ENCODE results near the gene FBXO24. TPM values are rescaled to one million over a fixed set of nuclear protein-coding genes. Genes with fewer than 3 reads are reported as not detected.

The FBXO24 gene
- polyA plus RNA-seq, 1 of the 3 experiments (the other 2 are of a cell fraction), result 0.94 TPM

GRCh38 chr7:100590077-100590737 lies 4.1 kb downstream of the FBXO24 start:
- Histone ChIP-seq H3K9ac (no peak overlapping the region), H3K27me3 (ENCODE audit: insufficient read depth) (no peaks in the 10 kb centered on the region), H3K4me1 (ENCODE audit: control insufficient read depth in 1 of 2, insufficient read depth in 2 of 2, low read depth in 1 of 2, low read length in 1 of 2) (peaks cover 0 to 3% of the 10 kb centered on the region in 2 experiments; a peak in 1 of 4 replicates), H3K79me2 (ENCODE audit: insufficient read depth) (peaks cover 7% of the 10 kb centered on the region), H3K27ac (ENCODE audit: low read depth in 2 of 2, low read length in 1 of 2) (no peak overlapping the region), H4K20me1 (ENCODE audit: insufficient read depth) (peaks cover 4% of the 10 kb centered on the region), H2AFZ (ENCODE audit: low read depth) (no peak overlapping the region), H3F3A (replicated peaks; ENCODE audit: insufficient read depth) (peaks cover 7% of the 10 kb centered on the region), H3K4me2 (no peak overlapping the region), H3K4me3 (ENCODE audit: low read depth in 2 of 2, low read length in 1 of 2) (no peak overlapping the region), H3K9me3 (no peaks in the 10 kb centered on the region), H3K9me2 (no peaks in the 10 kb centered on the region), H3K36me3 (replicated peaks in 1 of 2; ENCODE audit: control insufficient read depth in 1 of 2, insufficient read depth in 2 of 2, low read length in 1 of 2) (no peaks in the 10 kb centered on the region)
- ChIA-PET CTCF (interaction anchor here (0.9 to 11.9 kb wide), 11 partner anchors 13 to 124 kb away, joined by 3 to 149 read pairs (median 6); partner anchors contain the start of gene POP7), POLR2A (interaction anchor here (2.6 kb wide), 1 partner anchor 13 kb away, joined by 16 read pairs; the partner anchor contains the start of gene PCOLCE)
- DNase-seq, result no peak
- TF ChIP-seq ELF1 (IDR thresholded peaks at IDR 0.05) (no peak), YY1 (IDR thresholded peaks at IDR 0.05; ENCODE audit: low read depth) (no peak), PBX3 (IDR thresholded peaks at IDR 0.05) (no peak), MAX (IDR thresholded peaks at IDR 0.05; ENCODE audit: low read depth) (no peak), JUND (IDR thresholded peaks at IDR 0.05) (no peak), SMC3 (IDR thresholded peaks at IDR 0.05; ENCODE audit: low read depth, low read length) (no peak), FOSL2 (IDR thresholded peaks at IDR 0.05; ENCODE audit: borderline replicate concordance, low read depth) (no peak), RFX5 (IDR thresholded peaks at IDR 0.05; ENCODE audit: low read length) (no peak), GATA2 (CRISPR knock-in tag; IDR thresholded peaks at IDR 0.05) (no peak), RAD21 (IDR thresholded peaks at IDR 0.05; ENCODE audit: low read length) (no peak), TCF12 (IDR thresholded peaks at IDR 0.05) (no peak), NFIC (IDR thresholded peaks at IDR 0.05; ENCODE audit: borderline replicate concordance) (no peak)
- TF ChIP-seq, protein P1, sequence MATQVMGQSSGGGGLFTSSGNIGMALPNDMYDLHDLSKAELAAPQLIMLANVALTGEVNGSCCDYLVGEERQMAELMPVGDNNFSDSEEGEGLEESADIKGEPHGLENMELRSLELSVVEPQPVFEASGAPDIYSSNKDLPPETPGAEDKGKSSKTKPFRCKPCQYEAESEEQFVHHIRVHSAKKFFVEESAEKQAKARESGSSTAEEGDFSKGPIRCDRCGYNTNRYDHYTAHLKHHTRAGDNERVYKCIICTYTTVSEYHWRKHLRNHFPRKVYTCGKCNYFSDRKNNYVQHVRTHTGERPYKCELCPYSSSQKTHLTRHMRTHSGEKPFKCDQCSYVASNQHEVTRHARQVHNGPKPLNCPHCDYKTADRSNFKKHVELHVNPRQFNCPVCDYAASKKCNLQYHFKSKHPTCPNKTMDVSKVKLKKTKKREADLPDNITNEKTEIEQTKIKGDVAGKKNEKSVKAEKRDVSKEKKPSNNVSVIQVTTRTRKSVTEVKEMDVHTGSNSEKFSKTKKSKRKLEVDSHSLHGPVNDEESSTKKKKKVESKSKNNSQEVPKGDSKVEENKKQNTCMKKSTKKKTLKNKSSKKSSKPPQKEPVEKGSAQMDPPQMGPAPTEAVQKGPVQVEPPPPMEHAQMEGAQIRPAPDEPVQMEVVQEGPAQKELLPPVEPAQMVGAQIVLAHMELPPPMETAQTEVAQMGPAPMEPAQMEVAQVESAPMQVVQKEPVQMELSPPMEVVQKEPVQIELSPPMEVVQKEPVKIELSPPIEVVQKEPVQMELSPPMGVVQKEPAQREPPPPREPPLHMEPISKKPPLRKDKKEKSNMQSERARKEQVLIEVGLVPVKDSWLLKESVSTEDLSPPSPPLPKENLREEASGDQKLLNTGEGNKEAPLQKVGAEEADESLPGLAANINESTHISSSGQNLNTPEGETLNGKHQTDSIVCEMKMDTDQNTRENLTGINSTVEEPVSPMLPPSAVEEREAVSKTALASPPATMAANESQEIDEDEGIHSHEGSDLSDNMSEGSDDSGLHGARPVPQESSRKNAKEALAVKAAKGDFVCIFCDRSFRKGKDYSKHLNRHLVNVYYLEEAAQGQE (IDR thresholded peaks at IDR 0.05; ENCODE audit: low read depth, low read length), result no peak
- WGBS (ENCODE audit: low lambda C conversion rate), result 91% methylated on average over 20 of the region's 20 CpGs

- Histone ChIP-seq H3K27me3 (ENCODE audit: insufficient read depth) (no peaks in the 10 kb centered on the region), H2AFZ (ENCODE audit: low read depth) (no peak overlapping the region), H3K4me1 (ENCODE audit: control insufficient read depth in 1 of 2, insufficient read depth in 2 of 2, low read depth in 1 of 2, low read length in 1 of 2) (no peaks in the 10 kb centered on the region; a peak in 1 of 4 replicates), H3K9me2 (no peaks in the 10 kb centered on the region), H3K27ac (ENCODE audit: low read depth in 2 of 2, low read length in 1 of 2) (no peak overlapping the region), H3F3A (replicated peaks; ENCODE audit: insufficient read depth) (peaks cover 7% of the 10 kb centered on the region), H3K9me3 (no peaks in the 10 kb centered on the region), H3K79me2 (ENCODE audit: insufficient read depth) (no peaks in the 10 kb centered on the region), H4K20me1 (ENCODE audit: insufficient read depth) (no peaks in the 10 kb centered on the region), H3K36me3 (replicated peaks in 1 of 2; ENCODE audit: control insufficient read depth in 1 of 2, insufficient read depth in 2 of 2, low read length in 1 of 2) (no peaks in the 10 kb centered on the region), H3K9ac (no peak overlapping the region), H3K4me2 (no peak overlapping the region), H3K4me3 (ENCODE audit: low read depth in 2 of 2, low read length in 1 of 2) (no peak overlapping the region)
- DNase-seq, result no peak
- ChIA-PET POLR2A (no interaction called here), CTCF (interaction anchor here (0.8 to 11.9 kb wide), 9 partner anchors 8 to 114 kb away, joined by 3 to 149 read pairs (median 4); partner anchors contain the start of genes PCOLCE and POP7)
- no peak for TF ChIP-seq RXRA (IDR thresholded peaks at IDR 0.05; ENCODE audit: borderline replicate concordance, low read depth)
- TF ChIP-seq CTCF (IDR thresholded peaks at IDR 0.05), result no peak
- TF ChIP-seq ELF1 (IDR thresholded peaks at IDR 0.05), result no peak
- TF ChIP-seq EZH2phosphoT487 (IDR thresholded peaks at IDR 0.05; ENCODE audit: borderline replicate concordance, low read depth), result no peak
- TF ChIP-seq SMC3 (IDR thresholded peaks at IDR 0.05; ENCODE audit: low read depth, low read length), result no peak
- TF ChIP-seq MAX (IDR thresholded peaks at IDR 0.05; ENCODE audit: low read depth), result no peak
- TF ChIP-seq NRF1 (IDR thresholded peaks at IDR 0.05; ENCODE audit: low read depth, low read length), result no peak
- TF ChIP-seq FOXJ3 (CRISPR knock-in tag; IDR thresholded peaks at IDR 0.05), result no peak
- WGBS (ENCODE audit: low lambda C conversion rate), result 93% methylated on average over 17 of the region's 17 CpGs
These were observed 5.5 kb downstream of the FBXO24 start for GRCh38 chr7:100591596-100591995.
